Right kidney (tissue), 1 donor: ENCODE results near the gene DNAI7.

Source experiments
- DNase-seq: peaks from one replicate; pipeline ENCODE4 v3.0.0-alpha.2; 2016

The DNAI7 gene

GRCh38 chr12:25100194-25101091 lies 94.5 kb downstream of the DNAI7 start:
- no peak for DNase-seq

GRCh38 chr12:25099010-25099409 lies 96.0 kb downstream of the DNAI7 start:
- no peak for DNase-seq

- DNase-seq = no peak
Measured at GRCh38 chr12:25089738-25090137, 105.2 kb downstream of the DNAI7 start.

- DNase-seq = no peak
Measured at GRCh38 chr12:25087596-25087995, 107.4 kb downstream of the DNAI7 start.

- no peak for DNase-seq
Measured at GRCh38 chr12:25084816-25085215, 110.1 kb downstream of the DNAI7 start.

- DNase-seq = no peak
Measured at GRCh38 chr12:25083211-25083610, 111.7 kb downstream of the DNAI7 start.

- no peak for DNase-seq
Measured at GRCh38 chr12:25082628-25083027, 112.3 kb downstream of the DNAI7 start.

- no peak for DNase-seq
Measured at GRCh38 chr12:25079393-25079792, 115.6 kb downstream of the DNAI7 start.

GRCh38 chr12:25074954-25075353 lies 120.0 kb downstream of the DNAI7 start:
- DNase-seq = no peak

GRCh38 chr12:25074113-25074512 lies 120.8 kb downstream of the DNAI7 start:
- no peak for DNase-seq

GRCh38 chr12:25072906-25073650 lies 121.9 kb downstream of the DNAI7 start:
- no peak for DNase-seq

- DNase-seq = no peak
Measured at GRCh38 chr12:25071366-25071765, 123.6 kb downstream of the DNAI7 start.

- DNase-seq = no peak
Measured at GRCh38 chr12:25069224-25069623, 125.7 kb downstream of the DNAI7 start.

- no peak for DNase-seq
Measured at GRCh38 chr12:25065035-25065434, 129.9 kb downstream of the DNAI7 start.

GRCh38 chr12:25063873-25064628 lies 130.9 kb downstream of the DNAI7 start:
- no peak for DNase-seq

GRCh38 chr12:25058658-25059058 lies 136.3 kb downstream of the DNAI7 start:
- no peak for DNase-seq
